Stimulated activated CD4-positive, alpha-beta T cell treated with anti-CD3 and anti-CD28 coated beads, TNF-alpha, amount 100 ng/mL, for 24 hours (primary cell): ENCODE measurements around the gene TMEM150B.
"Not testable (repeated sequence)": the region's sequence is repeated elsewhere in the genome, so short reads cannot be mapped to it uniquely, and the experiment has no call there.

Experiments
- DNase-seq, 3 experiments: peaks; one replicate each; pipeline ENCODE4 v3.0.0-alpha.2; 2020; ENCODE audit warnings: low read depth in 3 of 3

Gene TMEM150B

DNA sequence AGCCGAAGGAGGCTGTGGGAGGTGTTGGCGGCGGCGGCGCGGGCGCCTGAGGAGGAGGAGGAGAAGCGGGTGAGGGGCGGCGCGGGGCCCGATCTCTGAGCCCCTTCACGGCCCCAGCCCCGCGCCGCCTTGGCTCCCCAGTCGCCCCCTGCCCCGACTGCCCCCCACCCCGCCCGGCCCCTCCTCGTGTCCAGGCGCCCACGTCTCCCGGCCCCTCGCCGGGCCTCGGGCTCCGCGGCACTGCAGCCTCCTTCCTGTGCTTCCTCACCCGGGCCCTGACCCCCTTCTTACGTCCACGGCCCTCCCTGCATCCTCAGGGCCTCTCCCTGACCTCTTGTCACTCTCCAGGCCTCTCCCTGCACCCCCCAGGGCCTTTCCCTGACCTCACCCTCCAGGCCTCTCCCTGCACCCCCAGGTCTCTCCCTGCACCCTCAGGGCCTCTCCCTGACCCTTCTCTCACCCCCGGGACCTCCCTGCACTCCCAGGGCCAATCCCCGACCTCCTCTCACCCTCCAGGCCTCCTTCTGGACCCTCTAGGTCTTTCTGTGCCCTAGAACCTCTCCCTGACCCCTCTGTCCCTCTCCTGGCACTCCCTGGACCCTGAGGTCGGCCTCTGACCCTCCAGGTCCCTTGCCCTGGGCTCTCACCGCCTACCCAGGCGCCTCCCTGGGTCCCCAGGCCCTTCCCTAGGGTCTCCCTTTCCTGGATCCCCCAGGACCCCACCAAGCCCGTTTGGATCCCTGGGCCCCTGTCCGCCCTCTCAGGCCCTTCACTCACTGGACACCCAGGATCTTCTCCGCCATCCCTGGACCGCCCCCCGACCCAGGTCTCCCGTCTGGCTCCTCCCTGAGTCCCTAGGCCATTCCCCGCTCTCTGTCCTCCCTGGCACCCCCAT lies 15.0 kb upstream of the TMEM150B start:
- DNase-seq = peak in 1 of 3 experiments; percentile 17

DNA sequence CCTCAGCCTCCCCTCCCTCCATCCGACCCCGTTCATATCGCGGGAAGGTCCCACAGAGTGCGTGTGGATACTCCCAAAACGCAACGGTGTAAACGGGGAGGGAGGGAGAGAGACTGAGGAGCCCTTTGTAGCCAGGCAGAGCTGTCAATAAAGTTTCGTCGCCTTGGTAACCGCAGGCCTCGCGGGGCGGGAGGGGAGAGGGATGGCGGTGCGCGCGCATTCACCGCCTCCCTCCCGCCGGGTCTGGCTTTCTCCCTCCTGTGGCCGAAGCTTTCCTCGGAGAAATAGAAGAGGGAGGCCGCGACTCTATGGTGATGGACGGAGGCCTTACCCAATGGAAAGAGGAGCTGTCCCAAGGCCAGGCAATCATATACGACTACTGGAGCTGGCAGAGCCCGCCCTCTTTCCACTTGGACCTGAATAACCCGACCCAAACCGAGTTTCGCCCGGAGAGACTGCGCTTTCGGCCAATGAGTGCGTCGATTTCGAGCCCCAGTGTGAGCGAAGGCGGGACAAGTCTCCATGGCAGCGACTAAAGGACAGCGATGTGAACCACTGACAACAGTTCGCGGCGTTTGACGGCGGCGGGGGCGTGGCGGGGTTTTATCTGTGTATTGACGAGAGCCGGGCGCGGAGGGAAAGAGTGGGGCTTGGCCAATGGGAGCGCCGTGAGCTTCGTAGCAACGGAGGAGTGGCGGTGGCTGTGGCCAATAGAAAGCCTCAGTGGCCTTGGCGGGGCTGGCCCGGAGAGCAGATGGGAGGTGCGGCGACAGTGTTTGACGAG lies 14.2 kb upstream of the TMEM150B start, which contains the start of gene KMT5C:
KMT5C (plus strand) TSS at position 772 of the 784 bp plus-strand sequence. CDS start 2,061 bp downstream, outside the sequence.
- peak; percentile 100 for DNase-seq

- no peak for DNase-seq
These were observed 11.0 kb upstream of the TMEM150B start for GRCh38 chr19:55336101-55336500.

GRCh38 chr19:55333870-55334269 lies 8.7 kb upstream of the TMEM150B start:
- DNase-seq = no peak

DNA sequence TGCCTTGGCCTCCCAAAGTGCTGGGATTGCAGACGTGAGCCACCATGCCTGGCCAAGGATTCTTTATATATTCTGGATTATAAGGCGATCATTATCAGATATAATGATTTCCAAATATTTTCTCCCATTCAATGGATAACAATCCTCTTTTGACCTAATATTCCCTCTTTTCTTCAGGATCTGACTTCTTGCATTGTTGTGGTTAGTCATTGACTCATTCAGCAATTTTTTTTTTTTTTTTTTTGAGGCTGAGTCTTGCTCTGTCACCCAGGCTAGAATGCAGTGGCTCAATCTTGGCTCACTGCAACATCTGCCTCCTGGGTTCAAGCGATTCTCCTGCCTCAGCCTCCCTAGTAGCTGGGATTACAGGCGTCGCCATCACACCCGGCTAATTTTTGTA lies 4.7 kb upstream of the TMEM150B start:
- not testable (repeated sequence) for DNase-seq

DNA sequence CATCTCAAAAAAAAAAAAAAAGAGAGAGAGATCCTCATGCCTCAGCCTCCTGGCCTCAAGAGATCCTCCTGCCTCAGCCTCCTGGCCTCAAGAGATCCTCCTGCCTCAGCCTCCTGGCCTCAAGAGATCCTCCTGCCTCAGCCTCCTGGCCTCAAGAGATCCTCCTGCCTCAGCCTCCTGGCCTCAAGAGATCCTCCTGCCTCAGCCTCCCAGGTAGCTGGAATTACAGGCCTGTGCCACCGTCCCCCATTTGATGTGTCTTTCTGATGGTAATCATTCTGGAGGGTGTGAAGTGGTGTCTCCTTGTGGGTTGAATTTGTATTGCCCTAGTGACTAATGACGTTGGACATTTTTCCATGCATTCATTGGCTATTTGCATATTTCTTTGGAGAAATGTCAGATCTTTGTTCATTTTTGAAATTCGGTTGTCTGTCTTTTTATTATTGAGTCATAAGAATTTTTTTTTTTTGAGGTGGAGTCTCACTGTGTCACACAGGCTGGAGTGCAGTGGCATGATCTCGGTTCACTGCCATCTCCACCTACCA lies 3.7 kb upstream of the TMEM150B start:
- not testable (repeated sequence) for DNase-seq

- no peak for DNase-seq
These were observed 479 bp downstream of the TMEM150B start for GRCh38 chr19:55324662-55325061.

DNA sequence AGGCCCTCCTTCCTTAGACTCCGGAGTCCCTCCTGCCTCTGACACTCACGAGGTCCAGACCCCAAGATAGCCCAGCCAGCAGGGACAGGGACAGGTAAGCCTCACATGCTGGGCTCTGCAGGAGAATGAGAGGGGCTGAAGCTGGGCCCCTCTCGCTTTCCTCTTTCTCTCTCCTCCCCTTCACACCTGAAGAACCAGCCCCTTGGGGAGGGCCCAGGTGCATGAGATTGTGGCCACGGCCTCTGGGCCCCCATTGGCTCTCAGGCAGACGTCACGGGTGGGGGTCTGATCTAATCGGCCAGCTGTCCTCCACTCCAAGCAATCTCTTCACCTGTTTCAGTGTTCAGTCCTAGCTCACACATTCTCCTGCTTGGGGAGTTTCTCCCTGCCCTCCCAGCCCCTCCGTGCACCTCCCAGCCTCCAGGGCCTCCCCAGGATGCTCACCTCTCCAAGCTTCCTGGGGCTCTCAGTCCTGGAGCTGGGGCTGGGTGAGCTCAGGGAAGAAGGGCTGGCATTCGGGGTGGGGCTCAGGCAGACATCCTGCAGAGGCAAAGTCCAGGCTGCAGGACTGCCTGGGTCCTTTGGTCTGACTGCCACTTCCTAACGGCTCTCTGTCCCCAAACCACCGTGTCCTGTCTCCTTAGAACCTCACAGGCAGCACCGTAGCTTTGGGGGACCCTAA lies 2.8 kb downstream of the TMEM150B start:
- no peak for DNase-seq

DNA sequence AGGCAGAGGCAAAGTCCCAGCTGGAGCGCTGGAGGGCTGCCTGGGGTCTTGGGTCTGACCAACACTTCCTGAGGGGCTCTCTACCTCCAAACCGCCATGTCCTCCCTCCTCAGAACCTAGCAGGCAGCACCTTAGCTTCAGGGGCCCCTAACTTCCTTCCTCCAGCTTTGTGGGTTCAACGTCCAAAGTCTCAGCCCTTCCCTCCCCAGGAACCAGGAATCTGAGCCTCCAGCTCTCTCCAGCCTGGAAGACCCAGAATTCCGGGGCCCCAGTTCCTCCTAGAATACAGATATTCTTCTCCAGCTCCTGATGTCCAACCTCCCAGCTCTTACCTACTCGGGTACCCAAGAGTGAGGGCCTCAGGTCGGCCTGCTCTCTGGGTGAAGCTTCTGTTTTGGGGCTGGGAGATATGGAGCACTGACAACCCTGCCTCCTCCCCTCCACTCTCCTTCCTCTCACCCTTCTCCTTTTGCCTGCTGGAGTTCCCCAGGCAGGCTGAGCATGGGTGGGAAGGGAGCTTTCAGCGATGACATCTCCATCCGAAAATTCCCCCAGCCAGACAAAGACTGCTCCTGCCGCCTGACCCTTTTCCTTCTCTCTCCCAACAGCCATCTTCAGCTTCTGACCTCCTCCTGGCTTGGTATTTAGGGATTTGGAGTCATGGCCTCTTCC lies 3.5 kb downstream of the TMEM150B start:
- DNase-seq = no peak

GRCh38 chr19:55320844-55321419 lies 4.2 kb downstream of the TMEM150B start:
- DNase-seq = no peak

GRCh38 chr19:55319785-55320184 lies 5.4 kb downstream of the TMEM150B start:
- DNase-seq = no peak

GRCh38 chr19:55316646-55317045 lies 8.5 kb downstream of the TMEM150B start:
- no peak for DNase-seq

DNA sequence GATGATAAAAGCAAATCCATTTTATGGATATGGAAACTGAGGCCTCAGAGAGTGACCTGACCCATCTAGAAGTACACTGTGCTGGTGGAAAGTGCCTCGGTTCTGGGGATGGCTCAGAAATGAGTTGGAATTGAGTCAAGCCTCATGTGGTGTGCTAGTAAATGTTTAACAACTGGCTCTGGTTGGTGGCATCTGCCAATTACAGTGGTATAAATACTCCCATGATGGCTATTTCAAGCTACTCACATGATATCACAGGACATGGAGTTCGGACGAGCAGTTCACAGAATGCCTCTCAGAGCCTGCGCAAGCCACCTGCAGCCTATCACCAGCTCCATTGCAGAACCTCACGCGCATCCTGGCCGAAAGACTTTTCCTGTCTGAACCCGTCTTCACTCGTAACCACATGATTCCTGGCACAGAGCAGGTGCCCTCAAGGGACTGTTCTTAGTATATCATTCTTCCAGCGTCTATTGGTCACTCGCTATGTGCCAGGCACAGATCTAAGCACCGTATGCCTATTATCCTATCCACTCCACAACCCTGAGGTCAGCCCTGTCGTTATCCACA lies 9.1 kb downstream of the TMEM150B start:
- no peak for DNase-seq

GRCh38 chr19:55314396-55314795 lies 10.7 kb downstream of the TMEM150B start:
- no peak for DNase-seq

DNA sequence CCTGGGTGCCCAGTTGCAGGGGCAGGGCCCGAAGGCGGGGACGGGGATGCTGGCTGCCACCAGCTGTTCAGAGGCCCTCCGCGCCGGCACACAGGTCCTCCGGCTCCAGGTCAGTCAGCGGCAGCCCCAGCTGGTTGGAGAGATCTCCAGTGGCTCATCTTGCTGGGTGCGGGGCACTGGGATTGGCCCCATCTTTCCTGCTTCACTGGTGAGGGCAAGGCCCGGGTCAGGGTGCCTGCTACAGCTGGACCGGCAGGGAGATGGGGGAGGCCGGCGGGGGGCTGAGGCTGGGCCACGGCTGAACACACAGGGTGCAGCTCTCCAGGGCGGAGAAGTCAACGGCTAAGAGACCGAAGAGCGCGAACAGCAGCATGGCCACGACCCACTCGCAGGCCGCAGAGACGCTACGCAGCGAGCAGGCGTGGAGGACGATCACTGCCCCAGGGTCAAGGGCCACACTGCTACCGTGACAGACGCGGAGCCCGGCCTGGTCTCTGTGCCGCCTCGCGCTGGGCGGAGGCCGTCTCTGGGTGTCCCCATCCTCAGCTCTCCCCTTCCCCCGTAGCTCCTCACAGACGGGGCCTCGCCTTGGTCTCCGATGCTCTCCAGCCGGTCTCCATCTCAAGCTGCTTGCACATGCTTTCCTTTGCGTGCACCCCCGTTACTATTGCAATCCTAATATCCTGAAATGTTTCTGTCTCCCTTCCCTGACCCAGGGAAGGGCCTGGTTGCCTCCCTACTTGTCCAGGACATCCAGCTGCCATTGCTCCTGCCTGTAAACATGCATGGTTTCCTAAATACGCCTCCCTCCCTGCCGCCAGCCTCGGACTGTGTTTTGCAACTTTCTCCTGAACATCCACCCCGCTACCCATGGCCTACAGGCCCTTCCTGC lies 12.3 kb downstream of the TMEM150B start:
- DNase-seq = no peak

DNA sequence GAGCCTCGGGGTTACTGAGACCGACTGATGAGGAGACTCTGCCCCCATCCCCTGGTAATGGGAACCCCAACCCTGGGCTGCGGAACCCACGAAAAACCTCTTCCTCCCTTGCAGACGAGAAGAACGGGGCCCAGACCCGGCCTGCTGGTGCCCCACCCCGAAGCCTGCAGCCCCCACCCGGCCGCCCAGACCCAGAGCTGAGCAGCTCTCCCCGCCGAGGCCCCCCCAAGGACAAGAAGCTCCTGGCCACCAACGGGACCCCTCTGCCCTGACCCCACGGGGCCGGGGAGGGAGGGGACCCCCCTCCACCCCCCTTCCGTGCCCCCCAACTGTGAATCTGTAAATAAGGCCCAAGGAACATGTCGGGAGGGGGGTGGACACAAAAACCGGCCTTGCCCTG lies 13.3 kb downstream of the TMEM150B start:
- no peak for DNase-seq

GRCh38 chr19:55311397-55311796 lies 13.7 kb downstream of the TMEM150B start:
- DNase-seq = no peak

GRCh38 chr19:55310498-55310897 lies 14.6 kb downstream of the TMEM150B start:
- DNase-seq = no peak

GRCh38 chr19:55309448-55309847 lies 15.7 kb downstream of the TMEM150B start:
- no peak for DNase-seq

DNA sequence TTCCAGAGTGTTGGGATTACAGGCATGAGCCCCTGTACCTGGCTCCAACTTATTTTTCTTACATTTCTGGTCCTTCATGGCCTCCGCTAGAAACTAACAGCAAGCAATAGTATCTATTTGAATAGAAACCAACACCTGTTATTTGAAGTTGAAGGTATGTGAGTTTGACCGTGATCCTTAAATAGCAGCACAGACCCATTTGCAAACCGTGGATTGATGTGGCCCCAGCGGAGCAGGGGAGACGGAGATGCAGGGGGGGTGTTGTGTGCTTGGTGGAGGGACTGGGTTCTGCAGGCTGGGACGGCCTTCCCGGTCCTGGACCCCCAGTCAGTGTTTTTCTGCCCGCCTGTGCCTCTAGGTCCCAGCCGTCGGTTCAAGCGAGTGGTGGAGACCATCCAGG lies 16.9 kb downstream of the TMEM150B start:
- no peak for DNase-seq
